ENCODE data around the gene OR2C3.
"Not testable (repeated sequence)": the region's sequence is repeated elsewhere in the genome, so short reads cannot be mapped to it uniquely, and the experiment has no call there.

OR2C3 gene

DNA sequence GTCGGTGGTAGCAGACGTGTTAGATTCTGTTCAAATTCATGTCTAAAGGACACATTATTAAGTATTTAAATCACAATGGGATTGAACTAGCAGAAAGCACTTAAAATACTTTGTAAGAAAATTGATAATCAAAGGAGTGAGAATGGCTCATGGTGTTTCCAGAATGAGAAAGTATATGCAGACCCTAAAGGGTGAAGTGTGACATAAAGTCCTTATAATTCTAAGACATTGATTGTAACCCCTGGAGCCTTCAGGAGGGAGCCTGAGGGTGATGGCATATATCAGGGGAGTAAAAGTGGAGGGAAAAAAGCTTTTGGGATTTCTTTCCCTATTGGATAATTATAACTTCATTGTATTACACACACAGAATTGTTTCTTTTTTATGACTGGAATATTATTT lies at the start of gene OR2C3:
Gene OR2C3 (minus strand): TSS at position 101 of the 400 bp plus-strand sequence. CDS start 3,929 bp downstream, outside the sequence.
- DNase-seq = no peak

DNA sequence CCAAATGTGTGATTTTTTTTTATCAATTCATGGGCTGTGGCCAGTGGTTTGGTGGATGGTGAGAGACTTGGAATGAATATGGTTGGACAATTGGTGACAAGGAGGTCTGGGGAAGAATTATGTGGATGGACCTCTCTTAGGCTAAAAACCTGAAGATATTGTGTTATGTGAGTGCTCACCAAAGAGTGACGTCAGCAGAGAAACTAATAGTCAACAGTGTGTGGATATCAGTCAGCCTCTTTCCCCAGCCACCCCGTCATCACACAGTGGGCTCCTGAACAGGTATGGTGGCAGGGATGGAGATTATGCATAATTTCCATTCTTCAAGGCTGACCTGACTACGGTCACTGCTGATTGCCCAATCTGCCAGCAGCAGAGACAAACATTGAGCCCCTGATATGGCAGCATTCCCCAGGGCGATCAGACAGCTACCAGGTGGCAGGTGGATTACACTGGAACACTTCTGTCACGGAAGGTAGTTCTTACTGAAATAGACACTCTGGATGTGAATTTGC lies 42.8 kb upstream of the OR2C3 start:
- DNase-seq = no peak

DNA sequence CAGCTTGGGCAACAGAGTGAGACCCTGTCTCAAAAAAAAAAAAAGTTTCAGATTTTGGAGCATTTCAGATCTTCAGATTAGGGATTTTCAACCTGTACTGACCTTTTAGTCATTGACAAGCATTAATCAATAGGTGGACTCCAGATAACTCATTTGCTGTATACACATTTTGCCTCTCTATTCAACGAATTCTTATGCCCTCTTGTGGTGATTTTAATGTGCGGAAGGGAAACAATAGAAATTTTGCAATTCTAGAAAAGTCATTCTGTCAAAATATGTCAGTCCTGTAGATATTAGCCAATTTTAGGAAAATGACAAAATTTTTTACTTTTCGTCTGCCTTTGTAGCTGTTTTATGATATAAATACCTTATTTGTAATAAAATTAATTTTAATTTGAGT lies 40.3 kb upstream of the OR2C3 start:
- DNase-seq = no peak

GRCh38 chr1:247574664-247575063 lies 38.4 kb upstream of the OR2C3 start:
- no peak for DNase-seq

GRCh38 chr1:247574236-247574635 lies 38.0 kb upstream of the OR2C3 start:
- no peak for DNase-seq

DNA sequence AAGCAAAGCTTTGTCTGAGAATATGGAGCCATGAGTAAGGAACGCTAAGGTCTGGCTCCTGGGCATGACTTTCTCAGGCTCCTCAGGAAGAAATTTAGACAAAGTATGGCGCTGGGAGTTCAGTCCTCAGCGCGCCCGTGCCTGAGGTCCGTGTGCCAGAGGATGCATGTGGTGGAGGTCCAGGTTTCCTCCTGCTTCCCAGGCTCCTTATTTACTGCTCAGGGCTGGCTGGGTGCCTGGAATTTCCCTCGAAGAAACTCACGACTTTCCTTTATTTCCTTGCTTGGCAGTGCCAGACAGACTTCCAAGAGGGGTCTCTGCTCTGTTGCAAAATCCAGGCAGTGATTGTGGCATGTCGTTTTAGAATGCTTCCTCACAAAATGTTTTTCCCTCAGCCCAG lies 26.0 kb upstream of the OR2C3 start:
- no peak for DNase-seq

- DNase-seq = no peak
Observed at GRCh38 chr1:247561711-247562110, 25.5 kb upstream of the OR2C3 start.

DNA sequence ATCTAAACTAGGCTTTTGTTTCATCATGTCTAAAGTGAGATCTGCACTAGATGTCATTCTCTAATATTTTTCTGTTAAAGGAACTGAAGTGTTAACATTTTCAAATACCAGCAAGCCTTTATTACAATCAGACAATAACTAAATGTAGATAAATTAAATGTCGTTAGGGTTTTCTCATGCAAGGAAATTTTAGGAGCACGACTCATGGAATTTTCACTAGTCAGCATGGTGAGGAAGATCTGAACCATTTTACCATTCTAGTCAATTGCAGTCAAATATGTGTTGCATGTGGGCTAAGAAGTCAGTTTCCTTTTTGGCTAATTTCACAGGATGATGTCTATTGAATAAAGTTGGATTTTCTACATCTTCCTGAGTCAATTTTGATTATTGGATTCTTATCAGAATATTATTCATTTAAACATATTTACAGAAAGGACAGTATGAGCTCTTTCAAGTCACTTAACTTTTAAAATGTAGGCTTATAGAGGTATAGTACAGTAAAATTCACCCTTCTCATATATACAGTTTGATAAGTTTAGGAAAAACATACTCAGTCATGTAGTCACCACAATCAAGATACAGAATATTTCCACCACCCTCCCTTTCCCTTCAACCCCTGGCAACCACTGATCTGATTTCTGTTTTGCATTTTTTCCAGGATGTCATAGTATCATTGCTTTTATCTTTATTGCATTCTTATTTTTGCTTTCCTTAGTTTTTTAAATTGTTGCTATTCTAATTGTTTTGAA lies 21.9 kb upstream of the OR2C3 start:
- DNase-seq = no peak

DNA sequence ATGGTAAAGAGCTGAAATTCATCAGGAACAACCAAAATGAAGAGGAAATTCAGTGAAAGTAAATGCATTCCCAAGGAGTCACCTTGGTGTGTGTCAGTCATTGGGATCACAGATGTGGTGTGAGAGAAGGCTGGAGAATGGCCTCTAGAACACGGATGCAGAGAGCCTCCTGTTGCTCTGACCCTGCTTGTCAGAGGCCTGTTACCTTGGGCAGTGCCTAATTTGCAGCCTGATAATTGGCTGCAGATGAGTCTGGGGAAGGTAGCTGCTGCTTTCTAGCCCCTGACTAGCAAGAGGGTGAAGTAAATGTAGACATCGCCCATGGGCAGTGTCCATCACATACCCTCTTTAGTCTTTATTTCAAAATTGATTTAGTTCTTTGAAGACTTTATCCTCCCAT lies 16.0 kb upstream of the OR2C3 start:
- DNase-seq = no peak

- no peak for DNase-seq
Observed at GRCh38 chr1:247551721-247552120, 15.5 kb upstream of the OR2C3 start.

DNA sequence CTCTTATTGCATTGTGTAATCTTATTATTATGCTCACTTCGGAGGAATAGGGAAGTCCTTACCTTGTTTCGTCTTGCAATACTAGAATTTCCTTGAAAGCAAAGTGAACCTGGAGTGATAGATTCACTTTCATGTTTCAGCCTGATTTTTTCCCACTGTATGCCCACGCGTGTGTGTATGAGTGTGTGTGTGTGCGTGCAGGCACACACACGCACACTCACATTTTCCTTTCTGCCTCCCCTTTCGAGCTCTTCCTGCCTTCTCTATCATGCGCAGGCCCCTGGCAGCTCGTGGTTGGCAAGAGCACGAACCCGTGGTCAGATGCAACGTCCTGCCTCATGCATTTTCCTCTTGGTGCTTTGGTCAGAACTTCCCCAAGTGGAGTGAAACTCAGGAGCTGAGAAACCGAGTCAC lies 12.5 kb upstream of the OR2C3 start, which contains the start of gene GCSAML:
Gene GCSAML (plus strand): TSS at position 366 of the 414 bp plus-strand sequence. CDS start 58 bp downstream, outside the sequence.
- no peak for DNase-seq

DNA sequence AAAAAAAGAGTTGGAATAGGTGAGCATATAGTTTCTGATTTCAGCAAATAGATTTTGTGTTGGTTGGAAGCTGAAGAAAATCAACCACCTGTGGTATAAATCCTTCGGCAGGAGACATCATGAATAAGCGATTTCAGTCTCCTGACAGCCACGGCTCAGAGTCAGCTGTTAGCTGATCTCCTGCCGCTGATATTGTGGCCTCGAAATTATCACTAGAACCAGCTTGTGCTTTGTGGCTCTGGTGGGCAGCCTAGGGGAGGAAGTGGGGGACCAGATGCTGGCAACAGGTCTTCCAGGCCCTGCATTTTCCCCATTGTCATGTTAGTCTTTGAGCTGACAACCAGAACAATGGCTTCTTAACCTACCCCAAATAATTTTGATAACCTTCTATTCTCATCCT lies 11.9 kb upstream of the OR2C3 start:
- no peak for DNase-seq

- DNase-seq = no peak
Observed at GRCh38 chr1:247542811-247543210, 6.6 kb upstream of the OR2C3 start.

GRCh38 chr1:247540581-247540980 lies 4.3 kb upstream of the OR2C3 start:
- DNase-seq = no peak

GRCh38 chr1:247539215-247539614 lies 3.0 kb upstream of the OR2C3 start:
- no peak for DNase-seq

DNA sequence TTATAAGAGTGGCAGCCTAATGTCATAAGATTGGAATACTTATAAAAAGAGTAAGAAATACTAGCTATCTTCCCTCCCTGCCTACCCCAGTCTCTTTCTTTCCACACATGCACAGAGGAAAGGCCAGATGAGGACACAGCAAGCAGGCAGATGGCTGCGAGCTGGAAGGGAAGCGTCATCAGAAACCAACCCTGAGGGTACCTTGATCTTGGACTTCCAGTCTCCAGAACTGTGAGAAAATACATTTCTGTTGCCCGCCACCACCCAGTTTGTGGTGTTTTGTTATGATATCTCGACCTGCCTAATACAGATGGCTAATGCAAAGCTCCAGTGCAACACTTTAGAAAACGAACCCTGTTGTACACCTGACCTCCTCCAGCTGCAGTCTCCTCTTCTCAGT lies 2.3 kb upstream of the OR2C3 start:
- DNase-seq = no peak

GRCh38 chr1:247535402-247535801 lies 838 bp downstream of the OR2C3 start:
- no peak for DNase-seq

DNA sequence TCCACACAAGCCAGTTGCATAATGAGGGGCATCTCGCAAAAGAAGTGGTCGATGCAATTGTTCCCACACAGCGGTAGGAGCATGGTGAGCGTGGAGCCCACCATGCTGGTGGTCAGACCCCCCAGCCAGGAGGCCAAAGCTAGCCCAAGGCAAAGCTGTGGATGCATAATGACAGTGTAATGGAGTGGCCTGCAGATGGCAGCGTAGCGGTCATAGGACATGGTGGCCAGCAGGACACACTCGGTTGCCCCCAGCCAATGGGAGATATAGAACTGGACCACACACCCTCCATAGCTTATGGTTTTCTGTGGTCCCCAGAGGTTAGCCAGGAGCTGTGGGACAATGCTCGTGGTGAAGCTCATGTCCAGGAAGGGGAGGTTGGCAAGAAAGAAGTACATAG lies 4.3 kb downstream of the OR2C3 start:
- no peak for DNase-seq

DNA sequence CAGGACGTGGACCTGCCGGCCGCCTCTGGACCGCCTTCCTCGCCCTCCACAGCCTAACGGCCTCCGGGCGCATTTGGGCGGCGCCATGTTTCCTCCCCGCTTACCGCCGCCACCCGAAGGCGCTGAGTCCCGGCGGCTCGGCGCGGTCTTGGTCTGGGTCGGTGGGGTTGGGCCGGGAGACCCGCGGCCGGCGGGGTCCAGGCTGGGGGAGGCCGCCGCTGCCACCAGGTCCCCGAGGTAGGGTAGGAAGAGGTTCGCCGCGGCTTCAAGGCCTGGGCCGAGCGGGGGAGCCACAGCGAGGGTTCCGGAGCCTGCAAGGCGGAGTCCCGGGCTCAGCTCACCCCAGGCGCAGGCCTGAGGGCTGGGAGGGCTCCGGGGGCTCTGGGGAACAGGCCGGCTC lies 5.5 kb downstream of the OR2C3 start:
- DNase-seq = no peak

- no peak for DNase-seq
Observed at GRCh38 chr1:247529771-247530355, 6.4 kb downstream of the OR2C3 start.

DNA sequence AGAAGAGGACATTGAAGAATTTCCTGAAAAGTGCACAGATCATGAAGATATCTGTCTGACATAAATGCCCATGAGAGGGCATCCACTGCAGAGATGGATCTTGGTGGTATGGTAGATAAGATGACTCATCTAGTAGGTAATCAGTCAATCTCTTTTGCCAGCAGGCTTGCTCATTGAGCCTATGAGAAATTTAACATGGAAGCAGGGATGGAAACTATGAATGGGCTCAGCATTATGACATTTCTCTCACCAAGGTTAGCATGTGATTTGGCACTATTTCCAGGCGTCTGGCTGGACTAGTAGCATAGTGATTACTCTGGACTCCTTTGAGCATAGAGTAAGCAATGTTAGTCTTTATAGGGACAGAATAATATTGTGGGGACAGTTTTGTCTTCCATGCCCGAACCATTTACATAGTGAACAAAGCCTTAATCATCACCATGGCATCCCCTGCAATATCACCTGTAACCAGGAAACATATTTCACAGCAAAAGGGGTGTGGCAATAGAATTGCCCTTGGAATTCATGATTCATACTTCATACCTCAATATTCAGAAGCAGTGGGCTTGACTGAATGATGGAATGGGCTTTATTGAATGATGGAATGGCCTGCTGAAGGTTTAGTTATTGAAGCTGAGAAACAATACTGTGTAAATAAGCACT lies 7.3 kb downstream of the OR2C3 start:
- DNase-seq = no peak

GRCh38 chr1:247521886-247522285 lies 14.4 kb downstream of the OR2C3 start:
- DNase-seq = not testable (repeated sequence)

GRCh38 chr1:247518613-247518891 lies 17.7 kb downstream of the OR2C3 start:
- DNase-seq = no peak

Measured in stimulated activated CD4-positive, alpha-beta T cell treated with anti-CD3 and anti-CD28 coated beads, Interleukin-2, amount 100 ng/mL, for 48 hours (primary cell).